HG03432 (cell line): ENCODE measurements around the gene CATSPERE.
"Not testable (repeated sequence)": the region's sequence is repeated elsewhere in the genome, so short reads cannot be mapped to it uniquely, and the experiment has no call there.

Source experiments
- ATAC-seq: cut with Tn5 transposase; IDR thresholded peaks from one replicate; pipeline ENCODE4 v1.9.1; 2021; ENCODE audit warnings: mild to moderate bottlenecking, moderate library complexity; ENCODE audit not compliant: unreplicated experiment

CATSPERE gene

DNA sequence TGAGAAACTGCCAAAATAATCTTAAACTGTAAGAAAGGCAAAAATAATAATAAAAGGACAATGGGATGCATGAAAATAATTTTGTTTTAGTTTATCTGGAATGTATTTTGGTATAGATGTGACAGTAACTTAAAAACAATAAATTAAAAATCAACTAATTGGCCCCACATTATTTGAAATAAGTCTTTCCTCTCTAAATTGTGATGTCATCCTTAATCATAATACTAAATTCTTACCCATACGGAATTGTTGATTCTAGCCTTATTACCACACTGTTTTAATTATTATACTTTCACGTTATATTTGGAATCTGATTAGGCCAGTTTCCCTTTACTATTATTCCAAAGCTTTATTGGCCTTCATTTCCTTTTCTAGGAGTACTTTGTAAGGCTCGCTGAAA, 199.5 kb downstream of the CATSPERE start:
- ATAC-seq = no peak

DNA sequence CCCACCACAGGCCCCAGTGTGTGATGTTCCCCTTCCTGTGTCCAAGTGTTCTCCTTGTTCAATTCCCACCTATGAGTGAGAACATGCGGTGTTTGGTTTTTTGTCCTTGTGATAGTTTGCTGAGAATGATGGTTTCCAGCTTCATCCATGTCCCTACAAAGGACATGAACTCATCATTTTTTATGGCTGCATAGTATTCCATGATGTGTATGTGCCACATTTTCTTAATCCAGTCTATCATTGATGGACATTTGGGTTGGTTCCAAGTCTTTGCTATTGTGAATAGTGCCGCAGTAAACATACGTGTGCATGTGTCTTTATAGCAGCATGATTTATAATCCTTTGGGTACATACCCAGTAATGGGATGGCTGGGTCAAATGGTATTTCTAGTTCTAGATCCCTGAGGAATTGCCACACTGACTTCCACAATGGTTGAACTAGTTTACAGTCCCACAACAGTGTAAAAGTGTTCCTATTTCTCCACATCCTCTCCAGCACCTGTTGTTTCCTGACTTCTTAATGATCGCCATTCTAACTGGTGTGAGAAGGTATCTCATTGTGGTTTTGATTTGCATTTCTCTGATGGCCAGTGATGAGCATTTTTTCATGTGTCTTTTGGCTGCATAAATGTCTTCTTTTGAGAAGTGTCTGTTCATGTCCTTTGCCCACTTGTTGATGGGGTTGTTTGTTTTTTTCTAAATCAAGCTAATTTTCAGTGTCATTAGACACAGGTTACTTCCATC, 200.7 kb downstream of the CATSPERE start:
- ATAC-seq = not testable (repeated sequence)

DNA sequence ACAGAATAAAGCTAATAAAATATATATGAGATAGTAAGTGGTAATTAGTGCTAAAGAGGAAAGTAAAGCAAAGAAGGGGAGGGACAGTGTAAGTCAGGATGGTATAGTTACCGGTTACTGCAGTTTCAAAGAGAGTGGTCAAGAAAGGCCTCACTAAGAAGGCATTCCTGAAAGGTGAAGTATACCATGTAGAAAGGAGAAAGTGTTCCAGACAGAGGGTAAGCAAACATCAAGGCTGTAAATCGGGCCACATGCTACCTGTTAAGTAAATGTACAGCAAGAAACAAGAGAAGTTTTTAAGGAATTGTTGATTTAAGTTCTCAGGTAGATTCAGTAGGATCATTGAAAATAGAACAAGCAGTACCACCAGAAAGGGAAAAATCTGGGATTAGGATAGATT, 201.5 kb downstream of the CATSPERE start:
- ATAC-seq = no peak

DNA sequence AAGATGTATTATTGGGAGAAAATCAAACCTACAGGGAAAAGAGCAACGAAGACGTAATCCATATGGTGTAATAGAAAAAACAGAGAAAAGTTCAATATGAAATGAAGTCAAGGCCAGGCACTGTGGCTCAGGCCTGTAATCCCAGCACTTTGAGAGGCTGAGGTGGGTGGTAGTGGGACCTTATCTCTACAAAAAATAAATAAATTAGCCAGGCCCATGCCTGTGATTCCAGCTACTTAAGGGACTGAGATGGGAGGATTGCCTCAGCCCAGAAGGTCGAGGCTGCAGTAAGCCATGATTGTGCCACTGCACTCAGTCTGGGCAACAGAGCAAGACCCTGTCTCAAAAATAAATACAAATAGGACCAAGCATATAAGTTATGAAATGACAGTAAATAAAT, 203.3 kb downstream of the CATSPERE start:
- no peak for ATAC-seq

DNA sequence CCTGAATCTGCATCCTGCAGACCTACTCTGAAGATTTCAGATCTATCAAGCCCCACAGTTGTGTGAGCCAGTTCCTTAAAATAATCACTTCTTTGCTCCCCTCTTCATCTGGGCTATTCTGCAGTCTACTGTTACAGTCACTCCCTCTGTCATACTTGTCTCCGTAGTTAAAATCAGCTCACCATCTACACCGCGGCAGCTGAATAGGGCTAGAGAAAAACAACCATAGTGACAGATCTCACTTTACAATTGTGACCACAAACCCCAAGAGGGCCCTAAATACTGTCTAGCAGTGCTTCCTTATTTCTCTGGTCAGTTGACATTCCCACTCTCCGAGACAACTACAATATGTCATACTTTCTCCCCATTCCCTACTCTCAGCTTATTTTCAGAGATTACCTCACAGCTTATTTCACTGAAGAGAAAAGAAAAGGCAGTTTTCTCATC, 204.7 kb downstream of the CATSPERE start:
- peak; percentile 84 for ATAC-seq

DNA sequence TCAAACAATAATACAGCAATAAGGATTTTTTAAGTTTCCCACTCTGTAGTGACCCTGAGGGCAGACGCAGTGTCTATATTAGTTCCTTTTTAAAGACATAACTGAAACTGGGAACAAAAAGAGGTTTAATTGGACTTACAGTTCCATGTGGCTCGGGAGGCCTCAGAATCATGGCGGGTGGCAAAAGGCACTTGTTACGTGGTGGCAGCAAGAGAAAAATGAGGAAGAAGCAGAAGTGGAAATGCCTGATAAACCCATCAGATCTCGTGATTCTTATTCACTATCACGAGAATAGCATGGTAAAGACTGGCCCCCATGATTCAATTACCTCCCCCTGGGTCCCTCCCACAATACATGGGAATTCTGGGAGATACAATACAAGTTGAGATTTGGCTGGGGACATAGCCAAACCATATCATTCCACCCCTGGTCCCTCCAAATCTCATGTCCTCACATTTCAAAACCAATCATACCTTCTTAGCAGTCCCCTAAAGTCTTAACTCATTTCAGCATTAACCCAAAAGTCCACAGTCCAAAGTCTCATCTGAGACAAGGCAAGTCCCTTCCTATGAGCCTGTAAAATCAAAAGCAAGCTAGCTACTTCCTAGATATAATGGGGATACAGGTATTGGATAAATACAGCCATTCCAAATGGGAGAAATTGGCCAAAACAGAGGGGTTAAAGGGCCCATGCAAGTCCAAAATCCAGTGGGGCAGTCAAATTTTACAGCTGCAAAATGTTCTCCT, 205.8 kb downstream of the CATSPERE start:
- not testable (repeated sequence) for ATAC-seq

DNA sequence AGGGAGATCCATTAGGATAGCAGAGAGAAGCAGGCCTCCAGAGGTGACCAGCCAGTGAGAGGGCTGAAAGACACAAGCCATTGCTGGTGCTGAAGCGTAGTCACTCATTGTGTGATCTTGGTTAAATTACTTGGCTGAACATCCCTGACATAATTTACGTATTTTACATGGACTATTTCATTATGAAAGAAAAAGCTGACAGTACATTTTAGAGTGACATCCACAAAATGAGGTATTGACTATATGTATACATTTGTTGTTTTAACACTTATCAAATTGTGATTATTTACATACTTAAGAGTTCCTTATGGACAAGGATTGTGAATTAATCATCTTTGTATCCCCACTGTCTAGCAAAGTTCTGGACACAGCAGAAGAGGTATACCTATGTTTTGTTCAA, 206.7 kb downstream of the CATSPERE start:
- ATAC-seq = no peak

DNA sequence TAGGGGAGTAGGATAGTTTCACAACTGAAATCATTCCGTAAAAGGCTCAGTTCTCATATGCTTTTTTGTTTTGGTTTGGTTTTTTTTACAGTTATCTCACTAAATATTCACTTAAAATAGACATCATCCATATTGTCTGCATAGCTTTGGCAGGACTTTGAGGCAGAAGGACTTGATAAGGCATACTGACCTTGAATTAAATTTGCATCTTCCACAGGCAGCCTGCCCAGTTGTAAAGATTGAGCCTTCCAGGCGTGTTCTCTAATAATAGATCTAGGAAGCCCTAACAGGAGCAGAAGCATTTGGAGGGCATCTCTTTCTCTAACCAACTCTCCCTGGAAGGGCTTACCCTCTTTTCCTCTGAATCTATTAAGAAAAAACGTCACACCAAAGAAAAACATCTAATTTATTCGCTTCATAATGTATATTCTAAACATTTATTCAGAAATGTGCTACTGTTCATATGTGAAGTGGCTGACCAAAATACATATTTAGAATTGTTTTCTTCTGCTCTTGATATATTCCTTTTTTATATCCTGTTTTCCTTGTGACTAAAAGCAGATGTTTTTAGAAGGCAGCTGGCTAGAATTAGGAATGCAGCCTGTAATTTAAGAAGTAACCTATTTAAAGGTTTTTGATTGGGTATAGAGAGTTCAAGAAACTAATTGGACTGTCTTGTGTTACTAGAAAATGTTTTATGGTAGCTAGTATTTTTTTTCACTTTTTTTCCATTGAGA, 212.0 kb downstream of the CATSPERE start:
- no peak for ATAC-seq

DNA sequence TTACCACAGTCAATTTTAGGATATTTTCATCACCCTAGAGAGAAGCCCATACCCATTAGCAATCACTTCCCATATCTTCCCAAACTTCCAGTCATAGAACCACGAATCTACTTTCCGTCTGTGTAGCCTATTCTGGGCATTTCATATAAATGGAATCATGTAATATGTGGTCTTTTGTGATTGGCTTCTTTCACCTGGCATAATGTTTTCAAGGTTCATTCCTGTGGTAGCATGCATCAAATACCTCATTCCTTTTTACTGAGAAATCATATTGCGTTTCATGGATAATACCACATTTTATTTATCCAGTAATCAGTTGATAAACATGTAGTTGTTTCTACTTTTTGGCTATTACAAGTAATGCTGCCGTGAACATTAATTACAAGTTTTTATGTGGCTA, 213.4 kb downstream of the CATSPERE start:
- no peak for ATAC-seq

DNA sequence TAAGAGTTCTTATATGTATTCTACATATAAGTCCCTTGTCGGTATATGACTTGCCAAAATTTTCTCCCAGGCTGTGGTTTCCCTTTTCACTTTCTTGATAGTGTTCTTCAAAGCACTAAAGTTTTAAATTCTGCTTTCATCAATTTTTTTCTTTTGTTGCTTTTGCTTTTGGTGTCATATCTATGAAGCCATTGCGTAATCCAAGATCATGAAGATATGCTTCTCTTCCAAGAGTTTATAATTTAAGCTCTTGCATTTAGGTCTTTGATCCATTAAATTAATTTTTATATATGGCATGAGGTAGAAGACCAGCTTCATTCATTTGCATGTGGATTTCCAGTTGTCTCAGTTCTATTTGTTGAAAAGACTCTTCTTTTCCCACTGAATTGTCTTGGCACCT, 214.1 kb downstream of the CATSPERE start:
- no peak for ATAC-seq

DNA sequence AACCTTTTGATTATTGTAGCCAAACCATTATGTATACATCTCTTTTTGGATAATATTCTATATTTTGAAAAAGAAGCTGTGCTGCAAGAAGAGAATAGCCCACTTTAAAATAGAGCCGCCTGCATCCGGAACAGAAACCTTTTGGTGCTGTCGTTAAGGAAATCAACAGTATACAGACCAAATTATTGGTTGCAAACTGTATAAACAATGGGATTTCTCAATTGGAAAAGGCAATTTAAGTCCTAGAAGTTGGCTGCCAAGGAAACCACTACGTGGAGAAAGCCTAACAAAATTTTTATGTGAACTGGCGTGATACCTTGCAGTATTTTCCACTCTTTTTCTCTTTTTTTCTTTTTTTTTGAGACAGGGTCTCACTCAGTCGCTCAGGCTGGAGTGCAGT, 217.6 kb downstream of the CATSPERE start:
- ATAC-seq = no peak

DNA sequence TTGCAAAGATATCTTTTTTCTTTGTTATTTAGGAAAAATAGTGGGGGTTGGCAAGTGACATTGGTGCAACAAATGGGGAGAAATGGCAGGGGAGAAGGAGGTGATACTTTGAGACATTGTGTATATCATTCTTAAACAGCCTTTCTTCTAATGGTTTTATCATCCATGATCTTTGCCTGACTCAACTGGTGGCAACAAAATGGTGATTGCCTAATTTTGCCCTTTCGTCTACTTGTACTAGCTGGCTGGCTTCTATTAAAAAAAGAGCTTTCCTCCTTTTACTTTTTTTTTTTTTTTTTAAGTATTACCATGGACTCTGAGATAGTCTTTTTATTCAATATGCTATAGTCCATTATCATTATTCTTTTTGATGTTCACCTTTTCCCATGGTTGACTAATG, 219.6 kb downstream of the CATSPERE start:
- no peak for ATAC-seq

DNA sequence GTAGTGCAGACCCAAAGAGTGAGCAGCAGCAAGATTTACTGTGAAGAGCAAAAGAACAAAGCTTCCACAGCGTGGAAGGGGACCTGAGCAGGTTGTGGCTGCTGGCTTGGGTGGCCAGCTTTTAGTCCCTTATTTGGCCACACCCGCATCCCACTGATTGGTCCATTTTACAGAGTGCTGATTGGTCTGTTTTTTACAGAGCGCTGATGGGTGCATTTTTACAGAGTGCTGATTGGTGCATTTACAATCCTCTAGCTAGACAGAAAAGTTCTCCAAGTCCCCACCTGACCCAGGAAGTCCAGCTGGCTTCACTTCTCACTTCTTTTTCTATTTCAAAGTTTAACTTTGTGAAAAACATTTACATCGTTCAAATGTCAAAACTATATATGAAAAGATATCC, 221.0 kb downstream of the CATSPERE start:
- ATAC-seq = not testable (repeated sequence)
